Measurements from ENCODE around the gene CDH20. TPM values are rescaled to one million over a fixed set of nuclear protein-coding genes. Genes with fewer than 3 reads are reported as not detected.

The CDH20 gene
- total and polyA plus RNA-seq, 2 experiments from 2014 or later, result 1.3 to 3.6 TPM

DNA sequence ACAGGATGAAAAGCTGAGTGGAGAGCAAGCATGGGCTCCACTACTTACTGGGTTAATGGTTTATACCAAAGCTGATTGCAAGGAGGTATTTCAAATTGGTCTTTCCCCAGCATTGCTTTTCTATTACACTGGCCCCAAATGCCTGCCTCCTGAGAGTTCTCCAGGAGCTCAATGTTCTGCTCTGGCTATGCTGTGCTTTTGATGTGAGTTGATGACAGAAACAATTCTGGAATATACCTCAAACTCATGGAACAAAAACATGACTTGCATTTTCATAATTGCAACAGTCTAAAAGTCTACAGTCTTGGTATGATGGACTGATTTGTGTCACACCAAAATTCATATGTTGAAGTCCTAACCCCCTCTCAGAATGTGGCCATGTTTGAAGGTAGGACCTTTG lies 258.0 kb downstream of the CDH20 start:
- Histone ChIP-seq H3K9me2 (replicated peaks; ENCODE audit: insufficient read depth) (no peaks in the 10 kb centered on the region), H4K20me1 (ENCODE audit: insufficient read depth, poor library complexity, severe bottlenecking) (no peaks in the 10 kb centered on the region), H3K27ac (no peak overlapping the region), H3K4me3 (no peak overlapping the region), H3K27me3 (no peaks in the 10 kb centered on the region), H3K4me2 (no peak overlapping the region), H3K79me2 (no peaks in the 10 kb centered on the region), H3K4me1 (ENCODE audit: insufficient read depth) (no peaks in the 10 kb centered on the region), H3K36me3 (replicated peaks; ENCODE audit: insufficient read depth, low read depth) (no peaks in the 10 kb centered on the region), H3K9me3 (ENCODE audit: low read depth) (no peaks in the 10 kb centered on the region), H2AFZ (no peak overlapping the region)
- TF ChIP-seq, protein P1, sequence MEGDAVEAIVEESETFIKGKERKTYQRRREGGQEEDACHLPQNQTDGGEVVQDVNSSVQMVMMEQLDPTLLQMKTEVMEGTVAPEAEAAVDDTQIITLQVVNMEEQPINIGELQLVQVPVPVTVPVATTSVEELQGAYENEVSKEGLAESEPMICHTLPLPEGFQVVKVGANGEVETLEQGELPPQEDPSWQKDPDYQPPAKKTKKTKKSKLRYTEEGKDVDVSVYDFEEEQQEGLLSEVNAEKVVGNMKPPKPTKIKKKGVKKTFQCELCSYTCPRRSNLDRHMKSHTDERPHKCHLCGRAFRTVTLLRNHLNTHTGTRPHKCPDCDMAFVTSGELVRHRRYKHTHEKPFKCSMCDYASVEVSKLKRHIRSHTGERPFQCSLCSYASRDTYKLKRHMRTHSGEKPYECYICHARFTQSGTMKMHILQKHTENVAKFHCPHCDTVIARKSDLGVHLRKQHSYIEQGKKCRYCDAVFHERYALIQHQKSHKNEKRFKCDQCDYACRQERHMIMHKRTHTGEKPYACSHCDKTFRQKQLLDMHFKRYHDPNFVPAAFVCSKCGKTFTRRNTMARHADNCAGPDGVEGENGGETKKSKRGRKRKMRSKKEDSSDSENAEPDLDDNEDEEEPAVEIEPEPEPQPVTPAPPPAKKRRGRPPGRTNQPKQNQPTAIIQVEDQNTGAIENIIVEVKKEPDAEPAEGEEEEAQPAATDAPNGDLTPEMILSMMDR (IDR thresholded peaks at IDR 0.05; ENCODE audit: poor library complexity), result no peak
- TF ChIP-seq EZH2 (IDR thresholded peaks at IDR 0.05; ENCODE audit: borderline replicate concordance), result no peak
- TF ChIP-seq EZH2phosphoT487 (IDR thresholded peaks at IDR 0.05; ENCODE audit: low read depth, severe bottlenecking, unreplicated experiment), result no peak
- no peak for DNase-seq (ENCODE audit: low spot score)

DNA sequence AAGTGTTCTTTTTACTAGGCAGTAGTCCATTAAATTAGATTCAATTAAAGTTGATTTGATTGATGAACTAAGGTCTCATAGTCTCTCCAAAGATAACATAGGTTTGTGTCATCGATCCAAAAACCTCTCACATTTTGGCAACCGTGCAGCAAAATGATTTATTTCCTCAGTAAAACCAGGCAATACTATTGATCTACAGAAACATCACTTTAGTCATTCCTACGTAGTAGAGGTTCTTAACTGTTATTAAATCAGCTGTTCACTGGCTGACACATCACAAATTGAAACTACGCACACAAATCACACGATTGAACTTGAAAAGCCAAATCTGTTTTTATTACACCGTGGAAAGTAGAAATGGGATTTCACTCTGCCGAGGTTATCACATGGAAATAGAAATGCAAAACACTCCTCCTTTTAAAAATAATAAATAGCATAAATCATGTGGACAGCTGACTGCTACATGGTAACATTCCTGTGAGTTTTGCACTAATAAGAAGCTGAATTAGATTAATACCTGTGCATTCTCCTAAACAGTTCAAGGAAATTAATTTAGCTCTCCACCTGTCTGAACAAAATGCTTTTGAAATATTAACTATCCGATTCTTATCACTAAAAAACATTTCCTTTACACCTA lies 262.5 kb downstream of the CDH20 start:
- Histone ChIP-seq H3K4me3 (no peak overlapping the region), H3K4me1 (ENCODE audit: insufficient read depth) (no peaks in the 10 kb centered on the region), H3K27me3 (no peaks in the 10 kb centered on the region), H3K27ac (no peak overlapping the region), H2AFZ (no peak overlapping the region), H3K79me2 (no peaks in the 10 kb centered on the region), H3K36me3 (replicated peaks; ENCODE audit: insufficient read depth, low read depth) (no peaks in the 10 kb centered on the region), H3K9me3 (ENCODE audit: low read depth) (no peaks in the 10 kb centered on the region), H4K20me1 (ENCODE audit: insufficient read depth, poor library complexity, severe bottlenecking) (no peaks in the 10 kb centered on the region), H3K4me2 (no peak overlapping the region), H3K9me2 (replicated peaks; ENCODE audit: insufficient read depth) (no peaks in the 10 kb centered on the region)
- DNase-seq (ENCODE audit: low spot score), result no peak
- TF ChIP-seq, protein P1 (IDR thresholded peaks at IDR 0.05; ENCODE audit: poor library complexity), result no peak
- TF ChIP-seq EZH2 (IDR thresholded peaks at IDR 0.05; ENCODE audit: borderline replicate concordance) (no peak), EZH2phosphoT487 (IDR thresholded peaks at IDR 0.05; ENCODE audit: low read depth, severe bottlenecking, unreplicated experiment) (no peak)
- WGBS (ENCODE audit: low lambda C conversion rate, missing lambda C conversion rate), result 54% methylated on average over 8 of the region's 8 CpGs

DNA sequence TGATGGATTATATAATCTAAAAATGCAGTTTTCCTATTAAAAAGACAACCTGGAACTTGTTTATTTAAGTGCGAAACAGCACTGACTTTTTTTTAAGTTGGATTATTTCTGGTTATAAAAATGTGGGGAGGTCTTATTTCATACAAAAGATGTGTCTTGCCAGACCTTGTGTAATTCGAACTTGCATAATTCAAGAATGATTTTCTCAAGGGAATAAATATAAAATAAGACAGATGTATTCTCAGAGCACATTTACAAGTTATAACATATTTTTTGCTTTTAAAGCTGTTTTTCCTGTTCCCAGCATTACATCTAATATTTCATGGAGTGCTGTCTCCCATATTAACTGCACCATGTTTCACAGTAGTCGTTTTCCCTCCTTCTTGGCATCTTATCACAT lies 263.1 kb downstream of the CDH20 start:
- WGBS (ENCODE audit: low lambda C conversion rate, missing lambda C conversion rate), result 61% methylated on average over 3 of the region's 3 CpGs
- DNase-seq (ENCODE audit: low spot score), result no peak
- no peaks in the 10 kb centered on the region for H3K4me1 ChIP-seq (ENCODE audit: insufficient read depth)

More for the DNA sequence above, 263.1 kb downstream of the CDH20 start:
- Histone ChIP-seq H4K20me1 (ENCODE audit: insufficient read depth, poor library complexity, severe bottlenecking) (no peaks in the 10 kb centered on the region), H3K9me3 (ENCODE audit: low read depth) (no peaks in the 10 kb centered on the region), H3K36me3 (replicated peaks; ENCODE audit: insufficient read depth, low read depth) (no peaks in the 10 kb centered on the region), H3K4me3 (no peak overlapping the region), H3K27me3 (no peaks in the 10 kb centered on the region), H3K27ac (no peak overlapping the region), H2AFZ (no peak overlapping the region), H3K79me2 (no peaks in the 10 kb centered on the region), H3K9me2 (replicated peaks; ENCODE audit: insufficient read depth) (no peaks in the 10 kb centered on the region), H3K4me2 (no peak overlapping the region)
- TF ChIP-seq, protein P1 (IDR thresholded peaks at IDR 0.05; ENCODE audit: poor library complexity), result no peak
- TF ChIP-seq EZH2 (IDR thresholded peaks at IDR 0.05; ENCODE audit: borderline replicate concordance) (no peak), EZH2phosphoT487 (IDR thresholded peaks at IDR 0.05; ENCODE audit: low read depth, severe bottlenecking, unreplicated experiment) (no peak)

Data from hepatocyte (in vitro differentiated cells).